NCI-H2171 treated with DMSO at 0.1 percent for 48 hours (cell line): ENCODE results near the gene TMEM266.

Experiments used
- DNase-seq: peaks from one replicate; lab custom pipeline; 2025; lab: John Stamatoyannopoulos, UW

The TMEM266 gene

DNA sequence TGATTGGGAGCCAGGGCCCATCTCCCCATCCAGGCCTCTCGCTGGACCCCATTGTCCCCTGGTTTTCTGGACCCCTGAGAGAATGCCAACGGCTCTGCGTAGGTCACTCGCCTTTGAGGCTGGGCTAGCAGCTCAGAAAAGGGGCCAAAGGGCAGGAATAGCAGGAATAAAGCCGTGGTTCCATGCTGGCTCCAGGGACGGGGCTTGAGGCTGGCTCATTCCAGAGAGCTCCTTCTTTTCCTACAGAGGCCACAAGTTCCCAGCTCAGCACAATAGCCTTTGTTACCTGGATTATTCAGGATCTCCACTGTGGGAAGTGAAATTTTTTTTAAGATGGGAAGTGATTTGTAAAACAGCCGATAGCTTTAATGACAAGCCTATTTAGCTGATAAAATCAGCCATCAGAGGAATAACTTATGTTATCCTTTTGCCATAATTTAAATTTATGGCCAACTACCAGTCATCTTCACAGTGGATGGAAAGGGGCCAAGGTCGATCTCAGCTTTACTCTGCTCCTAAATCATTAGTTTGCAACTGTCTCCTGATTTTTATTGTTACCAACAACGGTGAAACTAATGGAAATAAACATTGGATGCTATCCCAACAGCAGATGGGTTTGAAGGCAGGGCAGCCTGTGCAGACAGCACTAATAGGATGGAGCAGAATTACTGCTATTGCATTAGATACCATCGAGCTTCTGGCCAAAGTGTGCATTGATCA lies 124.3 kb downstream of the TMEM266 start:
- peak; percentile 33 for DNase-seq

DNA sequence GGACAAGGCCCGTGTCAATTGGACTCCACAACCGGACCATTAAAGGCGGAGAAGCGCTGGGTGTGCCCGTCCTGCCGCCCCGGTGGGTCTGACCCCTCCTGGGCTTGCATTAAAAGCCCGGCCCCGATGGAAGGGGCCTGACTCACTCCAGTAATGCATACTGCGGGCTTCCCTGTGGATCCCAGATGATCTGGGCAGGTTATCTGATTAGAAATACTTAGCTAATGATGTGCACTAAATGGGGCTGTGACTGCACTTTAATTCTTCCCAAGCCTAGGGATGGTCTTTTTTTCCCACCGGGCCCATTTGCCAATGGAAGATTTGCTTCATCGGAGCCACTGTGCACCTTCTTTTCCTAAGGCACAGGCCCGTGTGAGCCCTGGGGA lies 124.9 kb downstream of the TMEM266 start:
- DNase-seq, result no peak

DNA sequence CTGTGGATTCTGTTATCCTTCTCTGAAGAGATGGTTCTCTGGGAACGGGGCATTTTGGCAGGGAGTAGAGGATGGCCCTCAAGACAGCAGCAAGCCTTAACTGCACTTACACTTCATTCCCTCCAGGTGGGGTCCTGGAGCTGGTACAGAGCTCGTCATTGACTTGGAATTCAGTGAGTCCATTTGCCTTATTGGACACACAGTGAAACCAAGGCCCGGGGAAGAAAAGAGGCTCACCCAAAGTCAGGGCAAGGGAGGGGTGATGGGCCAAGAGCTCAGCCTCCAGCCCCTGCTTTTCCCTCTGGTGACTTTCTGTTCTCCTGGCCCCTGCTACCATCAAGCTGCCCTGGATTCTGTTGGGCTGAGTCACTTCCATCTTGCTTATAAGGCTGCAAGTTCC lies 125.9 kb downstream of the TMEM266 start:
- peak; percentile 17 for DNase-seq

DNA sequence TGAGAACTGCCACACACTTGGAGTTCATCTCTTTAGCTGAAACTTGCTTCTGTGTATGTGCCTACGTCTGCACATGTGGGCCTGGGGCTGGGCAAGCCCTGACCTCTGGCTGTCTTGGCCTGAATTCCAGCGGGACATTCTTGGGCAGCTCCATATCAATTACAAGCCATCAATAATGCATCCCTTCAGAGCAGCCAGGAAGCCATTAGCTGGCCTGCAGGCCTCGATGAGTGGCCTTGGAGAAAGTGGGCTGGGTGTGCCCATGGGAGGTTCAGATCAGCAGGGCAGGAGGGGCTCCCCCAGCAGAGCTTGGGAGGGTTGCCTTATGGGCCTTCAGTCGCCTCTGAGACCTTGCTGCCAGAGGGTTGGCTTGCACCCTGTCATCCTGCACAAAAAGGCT lies 127.4 kb downstream of the TMEM266 start:
- DNase-seq, result no peak

DNA sequence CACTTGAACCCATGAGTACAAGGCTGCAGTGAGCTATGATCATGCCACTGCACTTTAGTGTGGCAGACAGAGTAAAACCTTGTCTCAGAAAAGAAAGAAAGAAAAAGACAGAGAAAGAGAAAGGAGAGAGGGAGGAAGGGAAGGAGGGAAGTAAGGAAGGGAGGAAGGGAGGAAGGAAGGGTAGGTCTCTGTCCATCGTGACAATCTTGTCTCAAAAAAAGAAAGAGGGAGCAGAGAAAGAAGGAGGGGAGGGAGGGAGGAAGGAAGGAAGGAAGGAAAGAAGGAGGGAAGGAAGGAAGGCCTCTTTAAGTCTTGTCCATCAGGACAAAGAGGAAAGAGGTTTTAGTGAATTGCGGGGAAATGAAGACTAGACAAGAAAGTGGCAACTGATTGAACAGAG lies 129.3 kb downstream of the TMEM266 start:
- no peak for DNase-seq

DNA sequence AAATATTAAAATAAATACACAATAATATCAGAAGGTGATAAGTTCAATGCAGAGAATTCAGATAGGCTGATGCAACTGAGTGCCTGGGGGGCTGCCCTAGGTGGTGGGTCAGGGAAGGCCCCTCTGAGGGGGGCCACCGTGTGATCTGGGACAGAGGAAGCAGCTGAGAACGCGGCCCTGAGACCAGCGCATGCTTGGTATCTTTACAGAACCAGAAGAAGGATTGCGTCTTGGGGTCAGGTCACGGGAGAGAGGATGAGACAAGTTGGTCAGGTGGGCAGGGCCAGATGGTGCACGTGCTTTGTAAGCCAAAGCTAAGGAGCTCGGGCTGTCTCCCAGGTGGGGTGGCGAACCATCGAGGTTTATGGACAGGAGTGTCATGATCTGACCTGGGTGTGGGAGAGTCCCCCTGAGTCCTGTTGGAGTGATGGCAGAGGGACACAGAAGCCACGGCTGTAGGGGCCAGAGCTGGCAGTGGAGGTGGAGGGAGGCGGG lies 130.3 kb downstream of the TMEM266 start:
- DNase-seq, result no peak

DNA sequence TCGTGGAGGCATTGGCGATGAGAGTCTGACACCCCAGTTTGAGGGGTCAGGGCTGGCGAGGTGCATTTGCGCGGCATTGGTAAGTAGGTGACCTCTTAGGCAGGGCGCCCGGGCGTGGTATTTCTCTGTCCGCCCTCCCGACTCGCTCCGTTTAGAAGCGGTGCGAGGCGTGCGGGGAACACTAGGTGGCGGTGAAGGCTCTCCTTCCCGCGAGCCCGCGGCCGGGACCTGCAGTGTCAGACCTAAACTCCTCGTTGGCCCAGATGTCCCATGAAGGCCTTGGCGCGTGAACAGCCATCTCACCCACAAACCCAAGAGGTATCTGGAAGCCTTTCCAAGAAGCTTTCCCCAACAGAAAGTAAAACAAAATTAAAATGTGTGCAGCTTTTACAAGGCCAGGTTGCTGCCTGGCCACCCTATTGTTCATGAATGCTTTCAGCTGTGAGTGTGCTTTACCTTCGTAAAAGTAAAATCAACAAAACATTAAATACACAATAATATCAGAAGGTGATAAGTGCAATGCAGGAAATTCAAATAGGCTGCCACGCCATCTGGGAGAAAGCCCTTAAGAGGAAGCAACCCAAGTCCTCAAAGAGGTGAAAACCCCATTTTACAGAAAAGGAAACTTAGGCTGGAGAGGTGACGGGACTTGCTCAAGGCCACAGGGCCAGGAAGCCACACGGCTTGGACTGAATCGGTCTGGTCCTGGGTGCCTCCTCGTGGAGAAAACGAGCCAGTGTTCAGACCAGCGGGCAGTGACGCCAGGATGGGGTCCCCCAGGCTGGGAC lies 131.2 kb downstream of the TMEM266 start:
- peak; percentile 78 for DNase-seq

DNA sequence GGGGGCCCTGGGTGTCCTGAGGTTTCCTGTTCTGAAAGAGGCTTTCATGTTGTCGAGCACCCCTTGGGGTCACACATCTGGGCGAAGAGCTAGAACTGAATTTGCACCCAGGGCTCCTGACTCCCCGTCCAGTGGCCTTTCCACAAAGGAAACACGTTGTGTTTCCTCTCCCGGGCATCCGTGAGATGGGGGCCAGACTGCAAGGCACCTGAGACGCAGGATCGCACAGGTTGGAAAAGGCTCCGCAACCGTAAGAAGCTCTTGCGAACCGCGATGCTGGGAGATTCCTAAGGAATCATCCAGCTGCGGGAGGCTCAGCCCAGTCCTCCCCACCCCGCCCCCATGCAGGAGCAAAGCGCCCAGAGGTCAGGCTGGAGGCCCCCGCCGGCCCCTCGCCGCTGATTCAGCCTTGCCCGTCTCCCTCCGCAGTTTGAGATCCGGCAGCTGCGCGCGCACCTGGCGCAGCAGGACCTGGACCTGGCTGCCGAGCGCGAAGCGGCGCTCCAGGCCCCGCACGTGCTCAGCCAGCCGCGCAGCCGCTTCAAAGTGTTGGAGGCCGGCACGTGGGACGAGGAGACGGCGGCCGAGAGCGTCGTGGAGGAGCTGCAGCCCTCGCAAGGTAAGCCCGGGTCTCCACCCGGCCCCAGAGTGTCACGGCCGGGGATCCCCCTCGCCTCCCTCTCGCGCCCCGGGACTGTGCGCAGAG lies 131.9 kb downstream of the TMEM266 start:
- no peak for DNase-seq

DNA sequence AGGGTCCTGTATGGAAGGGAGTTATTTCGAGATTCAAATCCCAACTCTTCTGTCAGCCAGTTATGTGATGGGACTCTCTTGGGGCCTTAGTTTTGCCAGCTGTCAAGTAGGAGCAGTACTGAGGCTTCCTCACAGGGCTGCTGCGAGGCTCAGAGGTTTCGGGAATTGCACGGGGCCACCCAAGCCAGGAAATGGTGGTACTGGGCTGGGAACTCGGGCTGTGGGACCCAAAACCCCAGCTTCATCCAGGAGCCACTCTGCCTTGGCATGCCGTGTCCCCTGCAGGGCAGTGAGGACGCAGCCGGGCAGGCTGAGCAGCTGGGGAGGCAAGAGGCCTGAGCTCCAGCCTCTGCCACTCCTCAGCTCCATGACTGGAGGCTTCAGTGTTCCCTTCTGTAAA lies 132.9 kb downstream of the TMEM266 start:
- DNase-seq, result no peak

DNA sequence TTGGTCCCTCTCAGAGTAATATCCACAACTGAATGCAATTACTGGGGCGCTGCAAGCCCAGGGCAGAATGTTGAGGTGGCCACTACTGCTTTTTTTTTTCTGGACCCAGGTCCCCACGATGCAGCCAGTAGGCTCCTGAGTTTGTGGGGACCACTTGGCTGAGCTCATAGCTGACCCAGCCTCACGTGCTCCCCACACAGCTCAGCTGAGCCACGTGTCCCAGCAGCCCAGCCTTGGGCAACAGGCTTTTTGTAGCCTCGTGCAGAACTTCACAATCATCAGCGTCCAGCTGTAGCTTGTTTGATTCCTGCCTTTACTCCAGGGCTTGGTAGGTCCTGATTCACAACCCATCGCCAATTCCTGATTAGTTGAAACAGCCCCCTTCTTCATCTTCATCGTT lies 134.1 kb downstream of the TMEM266 start:
- no peak for DNase-seq

DNA sequence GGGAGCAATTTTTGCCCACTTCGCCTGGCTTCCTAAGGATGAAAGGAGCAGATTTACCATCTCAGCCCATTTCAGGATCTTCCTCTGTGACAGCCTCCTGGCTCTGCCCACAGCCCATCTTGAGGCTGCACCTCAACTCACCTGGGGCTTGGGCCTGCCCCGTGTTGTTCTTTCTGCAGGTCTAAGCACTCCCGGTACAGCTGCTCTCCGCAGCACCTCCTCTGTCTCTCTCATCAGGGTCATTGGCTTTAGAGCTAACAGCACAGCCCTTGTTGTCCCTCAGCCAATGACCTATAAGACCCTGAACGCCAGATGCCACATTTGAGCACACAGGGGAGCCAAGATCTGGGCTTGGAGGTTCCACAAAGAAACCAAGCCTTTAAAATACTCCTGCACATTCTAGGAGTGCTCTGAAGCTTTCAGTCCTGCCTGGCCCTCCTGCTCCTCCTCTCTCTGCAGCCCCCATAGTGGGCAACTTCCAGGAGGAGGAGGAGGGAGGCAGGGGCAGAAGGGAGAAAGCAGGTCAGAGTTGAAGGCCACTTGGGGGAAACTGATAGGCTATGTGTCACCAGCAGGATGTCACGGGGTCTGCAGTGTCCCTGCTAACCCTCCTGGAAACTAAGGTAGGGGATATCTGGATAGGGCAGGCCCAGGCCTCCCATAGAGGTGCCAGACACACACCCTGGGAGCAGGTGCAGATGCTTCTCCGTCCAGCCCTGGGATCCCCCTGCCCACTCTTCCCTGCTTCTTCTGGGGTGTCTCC lies 135.9 kb downstream of the TMEM266 start:
- no peak for DNase-seq

DNA sequence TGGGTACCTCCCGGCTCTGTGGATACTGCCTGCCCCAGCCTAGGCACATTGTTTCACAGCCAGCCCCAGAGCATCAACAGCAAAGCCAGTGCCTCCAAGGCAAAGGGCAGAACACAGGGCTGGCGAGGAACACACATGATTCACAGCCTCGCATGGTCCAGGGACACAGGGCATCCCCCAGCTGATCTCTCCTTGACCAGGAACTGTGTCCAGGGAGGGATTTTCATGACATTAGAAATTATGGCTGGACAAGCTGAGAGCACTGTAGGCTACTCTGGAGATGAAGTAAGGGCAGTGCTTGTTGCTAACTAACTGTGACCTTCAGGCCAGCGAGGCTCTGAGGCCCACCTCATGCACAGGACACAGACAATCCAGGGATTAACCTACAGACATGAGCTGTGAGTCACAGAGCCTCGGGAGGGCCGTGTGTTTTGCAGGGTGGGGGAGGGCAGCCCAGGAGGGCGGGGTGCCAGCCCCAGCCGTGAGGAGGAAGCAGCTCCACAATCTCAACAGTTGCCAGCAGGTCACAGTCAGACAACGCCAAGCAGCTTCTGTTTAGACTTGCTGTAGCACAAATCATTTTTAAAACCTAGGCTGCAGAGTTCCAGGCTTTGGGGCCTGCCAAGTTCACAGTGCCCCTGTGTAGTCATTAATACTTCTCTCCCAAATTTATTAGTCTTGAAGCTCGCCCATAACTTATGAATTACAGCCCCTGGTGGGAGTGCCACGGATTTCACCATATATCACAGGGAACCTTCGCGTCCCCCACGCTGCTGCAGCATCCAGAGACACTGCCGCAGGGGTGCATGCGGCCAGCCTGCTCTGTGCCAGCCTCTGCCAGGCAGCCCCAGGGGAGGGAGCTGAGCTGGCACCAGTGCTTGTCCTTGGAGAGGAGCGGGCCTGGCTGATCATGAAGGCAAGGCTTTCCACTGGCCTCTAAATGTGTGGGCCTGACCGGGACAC lies 136.8 kb downstream of the TMEM266 start:
- peak; percentile 16 for DNase-seq

DNA sequence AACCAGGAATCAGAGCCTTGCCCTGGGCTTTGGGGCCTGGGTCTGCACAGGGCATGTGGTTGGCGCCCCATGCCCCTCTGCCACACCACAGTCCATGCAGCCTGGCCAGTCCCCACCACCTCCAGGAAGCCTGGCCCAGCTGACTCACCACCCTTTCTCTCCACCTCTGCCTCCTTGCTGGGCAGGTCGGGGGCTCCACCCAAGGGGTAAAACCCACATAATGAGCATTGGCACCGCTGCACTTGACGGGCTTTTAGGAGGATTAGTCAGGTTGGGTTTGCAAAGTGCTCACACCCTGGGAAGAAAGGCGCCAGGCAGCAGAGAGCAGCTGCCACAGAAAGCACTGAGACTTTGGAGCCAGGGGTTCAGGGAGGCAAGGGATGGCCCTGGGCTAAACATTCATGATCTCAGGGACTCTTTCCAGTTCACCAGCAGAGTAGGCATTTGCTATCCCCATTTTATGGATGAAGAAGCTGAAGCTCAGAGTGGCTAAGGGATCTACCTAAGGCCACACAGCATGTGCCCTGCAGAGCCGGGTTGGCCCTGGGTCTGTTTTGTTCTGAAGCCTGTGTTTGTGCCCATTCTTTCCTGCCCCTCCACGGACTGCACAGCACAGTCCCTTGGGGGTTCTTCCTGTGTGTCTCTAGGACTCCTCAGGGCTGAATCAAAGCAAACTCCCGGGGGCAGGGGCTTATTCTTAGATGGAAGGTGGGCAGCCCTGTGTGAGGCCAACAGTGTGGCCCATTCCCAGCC lies 138.1 kb downstream of the TMEM266 start:
- DNase-seq, result no peak

DNA sequence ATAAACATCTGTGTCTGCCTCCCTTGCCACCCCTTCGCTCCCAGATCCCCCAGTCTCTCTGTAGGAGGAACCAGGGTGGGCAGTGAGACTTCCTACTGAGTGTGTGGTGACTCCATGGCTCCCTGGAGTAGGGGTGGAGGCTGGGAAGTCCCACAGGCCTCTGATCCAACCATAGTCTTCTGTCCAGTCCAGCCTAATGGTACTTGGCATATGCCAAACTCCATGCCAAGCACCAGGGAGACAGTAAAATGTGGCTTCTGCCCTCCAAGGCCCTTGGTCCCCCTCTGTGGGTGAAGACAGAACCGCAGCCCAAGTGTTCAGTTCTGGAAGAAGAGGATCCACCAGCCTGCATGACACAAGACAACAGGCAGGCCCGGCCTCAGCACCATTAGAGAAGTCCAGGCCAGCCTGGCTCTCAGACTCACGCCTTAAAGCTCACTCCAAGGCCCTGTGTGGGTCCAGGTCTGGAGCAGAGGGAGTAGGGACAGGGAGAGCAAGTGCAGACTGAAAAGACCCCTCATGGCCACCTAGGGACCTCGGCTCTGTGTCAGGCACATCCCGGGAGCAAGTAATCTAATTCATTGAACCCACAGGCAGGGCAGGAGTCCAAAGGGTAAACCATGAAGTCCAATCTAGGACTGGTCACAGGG lies 138.8 kb downstream of the TMEM266 start:
- DNase-seq, result no peak

DNA sequence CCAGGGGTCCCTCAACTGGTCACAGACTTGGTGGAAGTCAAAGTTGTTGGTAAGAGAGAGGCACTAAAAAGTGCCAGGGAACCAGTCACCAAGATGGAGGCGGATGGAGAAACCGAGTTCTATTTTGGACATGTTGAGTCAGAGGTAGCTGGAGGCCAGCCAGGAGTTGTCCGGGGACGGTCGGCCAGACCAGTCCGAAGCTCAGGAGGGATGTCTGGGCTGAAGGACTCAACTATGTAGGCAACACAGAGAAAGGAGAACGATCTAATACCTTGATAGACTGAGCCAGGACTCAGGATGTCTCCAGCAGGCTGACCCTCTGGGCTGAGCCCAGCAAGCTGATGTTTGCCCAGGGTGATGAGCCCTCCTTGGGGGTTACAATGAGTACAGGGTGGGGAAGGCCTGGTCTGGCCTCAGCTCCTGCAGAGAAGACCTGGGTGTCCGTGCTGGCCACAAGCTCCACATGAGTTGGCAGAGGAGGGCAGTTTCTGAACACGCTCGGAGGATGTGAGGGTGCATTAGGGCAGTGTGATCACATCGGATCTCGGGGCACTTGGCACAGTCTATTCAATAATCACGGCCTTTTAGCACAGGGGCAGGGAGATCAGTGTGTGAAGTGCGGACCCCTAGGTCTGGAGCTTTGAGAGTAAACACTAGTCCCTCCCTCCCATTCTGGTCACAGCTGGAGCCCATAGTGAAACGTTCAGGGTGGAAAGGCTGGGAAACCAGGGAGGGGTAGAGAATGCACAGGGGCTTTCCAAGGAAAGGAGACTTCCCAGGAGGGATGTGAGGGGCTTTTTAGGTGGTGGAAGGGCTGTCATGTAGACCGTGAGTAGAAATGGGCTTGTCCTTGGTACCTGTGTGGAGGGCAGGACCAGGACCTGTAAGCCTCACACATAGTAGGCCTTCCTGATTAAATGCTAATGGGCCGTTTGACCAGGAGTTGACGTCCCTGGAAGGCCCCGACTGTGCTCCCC lies 139.6 kb downstream of the TMEM266 start:
- no peak for DNase-seq

DNA sequence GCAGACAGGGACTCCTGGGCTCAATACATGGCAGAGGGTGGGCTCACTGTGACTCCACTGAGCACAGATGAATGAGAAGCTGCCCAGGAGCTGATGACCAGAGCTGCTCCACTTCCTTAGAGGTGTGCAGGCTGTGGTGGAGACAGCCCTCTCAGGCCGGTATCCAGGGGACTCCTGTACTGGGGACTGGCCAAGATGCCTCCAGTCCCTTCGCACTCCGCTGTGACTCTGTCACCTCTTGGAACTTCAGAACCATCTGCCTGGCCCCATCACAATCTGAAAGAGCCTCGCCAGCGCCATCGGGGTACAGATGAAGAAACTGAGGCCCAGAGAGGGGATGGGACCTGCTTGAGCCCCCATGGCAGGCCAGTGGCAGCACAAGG lies 140.3 kb downstream of the TMEM266 start:
- DNase-seq, result no peak

DNA sequence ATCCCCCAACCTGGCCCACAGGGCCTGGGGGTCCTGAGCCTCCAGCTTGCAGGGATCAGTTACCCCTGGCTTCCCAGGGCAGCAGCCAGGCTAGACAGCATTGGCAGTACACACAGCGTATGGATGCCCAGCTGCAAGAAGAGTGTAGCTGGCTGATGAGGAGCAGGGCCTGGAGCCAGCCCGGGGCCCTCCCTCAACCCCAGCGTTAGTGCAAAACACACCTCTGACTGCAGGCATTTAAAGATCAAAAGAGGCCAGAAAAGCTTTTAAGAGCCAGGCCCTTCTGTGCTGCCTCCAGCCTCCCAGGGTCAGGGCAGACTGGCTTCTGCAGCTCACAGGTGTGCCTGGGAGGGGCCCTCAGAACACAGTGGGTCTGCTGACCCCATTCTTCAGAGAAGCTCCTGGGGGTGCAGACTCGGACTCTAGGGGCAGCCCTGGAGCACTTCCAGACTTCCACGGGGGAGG lies 140.9 kb downstream of the TMEM266 start:
- no peak for DNase-seq

DNA sequence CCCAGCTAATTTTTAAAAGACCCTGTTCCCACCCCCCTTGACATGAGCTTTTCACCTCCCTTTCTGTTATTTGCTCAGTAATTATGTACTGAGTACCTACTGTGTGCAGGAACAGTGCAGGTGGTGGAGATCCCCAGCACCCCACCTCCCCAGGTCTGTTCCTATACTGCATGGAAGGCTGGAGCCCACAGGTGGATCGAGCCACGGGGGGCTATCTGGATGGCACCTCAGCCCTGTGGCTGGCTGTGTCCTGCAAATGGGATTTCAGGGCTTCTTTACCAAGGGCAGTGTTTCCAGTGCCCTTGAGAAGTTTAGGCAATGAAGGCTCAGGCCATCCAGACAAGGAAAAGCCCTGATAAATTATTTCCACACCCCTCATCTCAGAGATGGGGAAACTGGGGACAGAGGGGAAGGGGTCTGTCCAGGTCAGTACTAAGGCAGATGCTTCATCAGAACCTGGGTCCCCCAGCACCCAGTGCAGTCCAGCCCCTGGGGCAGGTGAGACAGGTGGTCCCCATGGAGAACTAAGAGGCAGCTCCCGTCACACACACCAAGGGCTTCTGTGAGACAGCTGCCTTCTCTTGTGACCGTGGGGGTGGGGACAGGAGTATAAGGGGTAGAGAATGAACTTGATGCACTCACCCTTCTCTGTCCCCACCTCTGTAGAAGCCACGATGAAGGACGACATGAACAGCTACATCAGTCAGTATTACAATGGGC lies 141.9 kb downstream of the TMEM266 start:
- no peak for DNase-seq
